NCI-H1417 (cell line): ENCODE measurements around the gene PPP4C.
A peak's percentile ranks its signal among the peaks of the same experiment; 100 is the strongest.
"Not testable (repeated sequence)": the region's sequence is repeated elsewhere in the genome, so short reads cannot be mapped to it uniquely, and the experiment has no call there.

Experiments
- DNase-seq, 3 experiments: peaks; one replicate each; lab custom pipeline; 2025; lab: John Stamatoyannopoulos, UW

PPP4C gene

DNA sequence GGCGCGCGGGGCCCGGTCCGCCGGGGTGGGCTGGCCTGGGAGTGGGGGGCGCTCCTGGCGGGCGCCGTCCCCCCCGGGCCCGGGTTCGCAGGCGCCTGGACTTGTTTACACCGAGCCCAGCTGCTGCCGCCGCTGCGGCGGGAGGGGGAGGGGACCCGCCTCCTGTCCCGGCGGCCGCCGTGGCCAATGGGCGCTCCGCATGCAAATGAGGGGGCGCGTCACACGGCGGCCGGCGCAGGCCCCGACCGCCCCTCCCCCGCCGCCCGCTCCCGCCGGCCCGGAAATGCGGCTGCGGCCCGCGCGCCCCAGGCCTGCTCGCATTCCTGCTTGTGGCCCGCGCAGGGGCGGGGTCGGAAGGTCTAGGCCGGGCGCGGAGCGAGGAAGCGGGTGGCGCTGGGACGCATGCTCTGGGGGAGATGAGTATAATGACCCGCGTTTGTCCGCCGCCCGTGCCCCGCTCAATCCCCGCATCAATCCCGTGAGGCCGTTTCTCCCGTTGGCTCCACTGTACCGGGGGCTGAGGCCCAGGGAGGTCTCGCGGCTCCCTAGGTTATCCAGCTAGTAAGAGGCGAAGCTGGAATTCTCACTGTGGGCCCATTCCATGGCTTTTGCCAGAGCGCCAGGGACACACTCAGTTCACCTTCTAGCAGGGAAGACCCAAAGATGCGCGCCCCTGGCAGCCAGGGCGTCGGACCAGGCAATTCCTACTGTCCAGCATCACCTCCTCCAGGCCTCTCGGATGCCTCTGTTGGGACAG is 20.5 kb downstream of the PPP4C start, which contains the start of gene YPEL3:
Gene YPEL3 (minus strand): TSS at position 109 of the 757 bp plus-strand sequence. CDS start 731 bp downstream, outside the sequence.
- peak; percentile 83 to 90 (median 89) for DNase-seq

- no peak for DNase-seq
Measured at GRCh38 chr16:30096862-30097563, 21.2 kb downstream of the PPP4C start.

GRCh38 chr16:30104090-30104489 is 28.3 kb downstream of the PPP4C start:
- DNase-seq, result no peak

DNA sequence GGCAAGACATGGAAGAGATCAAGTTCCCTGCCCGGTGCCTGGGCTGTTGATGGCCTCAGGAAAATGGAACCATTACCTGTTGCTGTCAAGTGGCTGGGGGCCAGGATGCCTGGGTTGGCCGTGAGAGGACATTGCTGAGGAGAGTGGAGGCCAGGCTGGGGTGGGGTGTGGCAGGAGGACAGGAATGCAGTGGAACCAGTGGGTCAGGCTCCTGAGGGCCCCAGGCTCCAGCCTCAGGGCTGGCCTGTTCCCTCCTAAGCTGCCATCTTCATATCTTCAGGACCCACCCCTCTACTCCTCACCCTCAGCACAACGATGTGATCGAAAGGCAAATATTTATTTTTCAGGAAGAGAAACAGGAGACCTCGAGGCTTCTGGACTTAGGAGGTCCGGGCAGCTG is 28.7 kb downstream of the PPP4C start:
- no peak for DNase-seq

GRCh38 chr16:30108059-30108850 is 32.5 kb downstream of the PPP4C start:
- no peak for DNase-seq

DNA sequence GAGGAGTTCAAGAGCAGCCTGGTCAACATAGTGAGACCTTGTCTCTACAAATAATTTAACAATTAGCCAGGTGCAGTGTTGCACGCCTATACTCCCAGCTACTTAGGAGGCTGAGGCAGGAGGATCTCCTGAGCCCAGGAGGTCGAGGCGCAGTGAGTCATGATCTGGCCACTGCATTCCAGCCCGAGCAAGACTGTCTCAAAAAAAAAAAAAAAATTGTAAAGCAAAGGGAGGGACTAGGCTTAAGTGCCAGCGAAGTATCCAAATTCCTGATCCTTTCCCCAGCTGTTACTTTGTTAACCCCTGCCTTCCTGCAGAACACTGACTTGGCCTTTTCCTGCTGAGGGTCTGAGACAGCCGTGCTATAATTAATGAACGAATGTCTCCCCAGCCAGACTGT is 34.9 kb downstream of the PPP4C start:
- DNase-seq, result no peak

DNA sequence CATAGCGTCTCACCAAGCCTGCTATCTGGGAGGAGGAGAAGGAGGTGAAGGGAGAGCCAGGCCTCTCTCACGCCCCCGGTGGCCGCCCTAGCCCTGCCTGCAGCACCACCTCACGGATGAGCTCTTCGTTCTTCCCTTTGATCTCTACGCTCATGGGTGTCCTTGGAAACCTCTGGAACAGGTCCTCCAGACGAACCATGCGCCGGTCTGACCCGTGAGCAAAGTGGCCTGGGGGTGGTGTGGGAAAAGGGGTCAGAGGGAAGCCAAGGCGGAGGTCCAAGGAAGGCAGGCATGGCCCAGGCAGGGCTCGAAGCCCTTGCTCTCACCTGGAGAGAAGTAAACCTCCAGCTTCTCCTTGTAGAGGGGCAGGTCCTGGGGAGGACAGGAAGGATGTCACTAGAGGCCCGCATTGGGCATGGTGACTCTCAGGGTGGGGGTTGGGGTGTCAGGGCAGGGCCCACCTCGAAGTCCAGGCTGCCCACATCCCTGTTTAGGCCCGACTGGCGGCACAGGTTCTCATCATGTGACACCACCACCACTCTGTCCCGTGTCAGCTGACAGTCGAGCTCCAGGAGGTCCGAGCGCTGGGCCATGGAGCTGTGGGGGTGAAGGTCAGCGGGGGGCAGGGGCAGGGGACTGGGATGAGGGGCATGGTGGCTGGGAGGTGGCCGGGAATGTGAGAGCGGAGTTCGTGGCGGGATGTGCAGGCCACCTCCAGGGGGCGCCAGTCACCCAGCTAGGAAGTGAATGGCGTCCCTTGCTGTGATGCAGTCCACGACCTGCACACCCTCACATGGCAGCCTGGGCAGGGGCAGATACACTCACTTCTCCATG is 36.6 kb downstream of the PPP4C start:
- peak in 1 of 3 experiments; percentile 19 for DNase-seq

DNA sequence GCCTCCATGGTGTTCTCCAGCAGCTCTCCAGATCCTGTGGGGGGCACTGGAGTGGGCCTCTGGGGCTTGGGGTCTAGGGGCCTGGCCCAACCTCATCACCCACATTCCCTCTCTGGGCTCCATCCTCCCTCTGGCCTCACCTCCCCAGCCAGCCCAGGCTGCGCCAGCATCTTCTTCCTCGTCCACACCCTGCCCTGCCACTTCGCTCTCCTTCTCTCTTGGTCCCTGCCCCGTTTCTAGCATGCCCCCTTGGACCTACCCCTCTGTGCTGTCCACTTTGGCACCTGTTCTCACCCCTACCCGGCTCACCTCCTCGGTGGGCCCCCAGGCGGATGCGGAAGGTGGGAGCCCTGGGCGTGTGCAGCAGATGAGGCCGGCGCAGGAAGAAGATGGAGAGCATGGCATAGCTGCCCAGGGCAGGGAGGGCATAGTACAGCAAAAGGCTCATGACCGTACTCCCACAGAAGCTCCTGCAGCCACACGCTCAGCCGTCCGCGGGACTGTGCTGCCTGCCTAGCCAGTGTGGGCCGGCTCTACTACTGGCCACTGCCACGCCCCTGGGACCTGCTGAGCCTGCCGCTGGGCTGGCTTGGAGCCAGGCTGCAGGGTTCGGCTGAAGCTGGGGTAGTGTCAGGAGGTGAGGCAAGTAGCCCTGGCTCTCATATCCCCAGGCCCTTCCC is 37.4 kb downstream of the PPP4C start, which contains the start of gene GDPD3:
Gene GDPD3 (minus strand): TSS at position 507 of the 680 bp plus-strand sequence. CDS start 59 bp downstream, at position 448.
- DNase-seq, result no peak

- DNase-seq, result no peak
Measured at GRCh38 chr16:30113711-30114333, 38.0 kb downstream of the PPP4C start.

DNA sequence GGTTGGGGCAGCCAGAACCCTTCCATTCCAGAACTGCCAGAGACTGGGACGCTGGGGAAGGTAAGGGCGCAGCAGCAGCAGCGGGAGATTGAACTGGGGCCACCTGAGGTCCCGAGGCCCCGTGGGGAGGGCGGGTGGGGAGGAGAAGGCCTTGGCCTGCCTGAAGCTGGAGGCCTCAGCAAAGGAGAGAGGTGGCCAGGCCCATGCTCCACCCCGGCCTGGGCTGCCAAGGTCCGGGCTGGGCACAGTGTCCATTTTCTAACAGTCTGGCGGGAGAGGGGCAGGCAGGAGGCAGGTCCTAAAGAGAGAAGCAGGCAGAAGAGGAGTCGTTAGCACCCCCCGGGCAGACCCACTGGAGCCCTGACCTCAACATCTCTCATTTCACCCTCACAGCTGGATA is 38.6 kb downstream of the PPP4C start:
- no peak for DNase-seq

DNA sequence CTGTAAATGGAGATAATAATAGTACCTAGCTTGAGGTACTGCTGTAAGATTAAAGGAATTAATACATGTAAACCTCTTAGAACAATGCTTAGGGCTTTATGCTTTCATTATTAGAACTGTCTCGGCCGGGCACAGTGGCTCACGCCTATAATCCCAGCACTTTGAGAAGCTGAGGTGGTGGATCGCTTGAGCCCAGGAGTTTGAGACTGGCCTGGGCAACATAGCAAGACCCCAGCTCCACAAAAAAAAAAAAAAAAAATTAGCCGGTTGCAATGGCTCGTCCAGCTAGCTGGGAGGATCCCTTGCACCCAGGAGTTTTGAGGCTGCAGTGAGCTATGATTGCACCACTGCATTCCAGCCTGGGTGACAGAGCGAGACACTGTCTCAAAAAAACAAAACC is 39.0 kb downstream of the PPP4C start:
- not testable (repeated sequence) for DNase-seq

DNA sequence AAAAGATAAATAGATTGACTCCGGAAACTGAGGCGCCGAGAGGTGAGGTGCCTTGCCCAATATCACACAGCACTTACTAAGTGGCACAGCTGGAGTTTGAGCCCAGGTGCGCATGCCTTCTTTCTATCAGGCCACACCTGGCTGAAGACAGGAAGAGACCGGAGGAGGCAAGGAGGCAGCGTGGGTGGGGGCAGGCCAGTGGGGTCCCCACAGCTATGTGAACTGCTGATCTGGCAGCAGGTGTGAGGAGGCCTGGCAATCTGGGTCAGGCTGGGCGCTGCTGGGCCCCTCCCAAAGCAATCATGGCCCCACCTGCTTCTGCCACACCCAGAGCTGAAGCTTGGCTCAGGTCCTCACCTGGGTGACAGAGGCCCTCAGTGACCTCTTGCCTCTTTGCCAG is 39.4 kb downstream of the PPP4C start:
- peak in 2 of 3 experiments; percentile 10 to 15 for DNase-seq

DNA sequence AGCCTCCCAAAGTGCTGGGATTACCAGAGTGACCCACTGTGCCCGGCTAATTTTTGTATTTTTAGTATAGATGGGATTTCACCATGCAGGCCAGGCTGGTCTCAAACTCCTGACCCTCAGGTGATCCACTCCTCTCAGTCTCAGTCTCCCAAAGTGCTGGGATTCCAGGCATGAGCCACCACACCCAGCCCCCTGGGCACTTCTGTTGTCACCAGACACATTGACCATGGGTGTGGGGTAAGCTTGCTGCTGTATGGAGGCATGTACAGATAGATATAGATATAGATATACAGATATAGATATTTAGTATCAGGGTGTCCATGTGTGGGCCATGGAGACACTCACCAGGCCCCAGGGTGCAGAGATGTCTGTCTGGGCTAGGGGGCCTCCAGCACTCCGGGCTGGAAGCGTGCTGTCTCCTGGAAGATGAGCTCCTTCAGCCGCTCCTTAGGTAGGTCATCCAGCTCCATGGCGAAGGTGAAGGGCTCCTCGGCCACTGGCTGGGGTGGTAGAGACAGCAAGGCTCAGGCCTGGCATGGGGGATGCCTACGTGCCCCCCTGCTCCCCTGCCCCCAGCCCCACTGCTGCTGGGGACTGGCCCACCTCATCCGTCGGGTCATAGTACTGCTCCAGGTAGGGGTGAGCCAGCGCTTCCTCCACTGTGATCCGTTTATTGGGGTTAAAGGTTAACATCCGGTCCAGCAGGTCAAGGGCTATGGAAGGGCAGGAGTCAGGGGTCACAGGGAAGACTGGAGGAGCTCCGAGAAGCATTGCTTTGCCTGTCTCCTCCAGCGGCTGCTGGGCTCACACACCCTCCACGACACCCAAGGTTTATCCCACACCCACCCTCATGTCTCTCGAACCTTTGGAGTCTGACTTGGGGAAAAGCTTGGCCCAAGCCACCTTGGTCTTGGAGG is 40.8 kb downstream of the PPP4C start:
- DNase-seq, result no peak

- no peak for DNase-seq
Measured at GRCh38 chr16:30117768-30118167, 42.0 kb downstream of the PPP4C start.

DNA sequence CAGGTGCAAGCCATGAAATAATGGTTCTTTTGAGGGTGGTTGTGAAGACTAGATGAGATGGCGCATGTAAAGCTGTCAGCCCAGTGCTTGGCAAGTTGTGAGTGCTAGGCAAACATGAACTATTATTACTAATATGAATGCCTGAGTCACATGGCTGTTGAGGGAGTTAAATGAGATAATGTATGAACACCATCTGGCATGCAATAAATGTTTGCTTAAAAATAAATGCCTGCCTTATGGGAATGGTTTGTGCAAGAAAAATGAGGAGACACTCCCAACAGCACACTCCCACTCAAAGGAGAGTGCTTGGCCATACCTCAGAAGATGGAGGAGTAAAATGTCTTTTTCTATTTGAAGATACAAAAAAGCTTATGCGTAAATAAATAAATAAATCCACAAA is 43.6 kb downstream of the PPP4C start:
- DNase-seq, result no peak

GRCh38 chr16:30120340-30121105 is 44.7 kb downstream of the PPP4C start:
- DNase-seq, result no peak

DNA sequence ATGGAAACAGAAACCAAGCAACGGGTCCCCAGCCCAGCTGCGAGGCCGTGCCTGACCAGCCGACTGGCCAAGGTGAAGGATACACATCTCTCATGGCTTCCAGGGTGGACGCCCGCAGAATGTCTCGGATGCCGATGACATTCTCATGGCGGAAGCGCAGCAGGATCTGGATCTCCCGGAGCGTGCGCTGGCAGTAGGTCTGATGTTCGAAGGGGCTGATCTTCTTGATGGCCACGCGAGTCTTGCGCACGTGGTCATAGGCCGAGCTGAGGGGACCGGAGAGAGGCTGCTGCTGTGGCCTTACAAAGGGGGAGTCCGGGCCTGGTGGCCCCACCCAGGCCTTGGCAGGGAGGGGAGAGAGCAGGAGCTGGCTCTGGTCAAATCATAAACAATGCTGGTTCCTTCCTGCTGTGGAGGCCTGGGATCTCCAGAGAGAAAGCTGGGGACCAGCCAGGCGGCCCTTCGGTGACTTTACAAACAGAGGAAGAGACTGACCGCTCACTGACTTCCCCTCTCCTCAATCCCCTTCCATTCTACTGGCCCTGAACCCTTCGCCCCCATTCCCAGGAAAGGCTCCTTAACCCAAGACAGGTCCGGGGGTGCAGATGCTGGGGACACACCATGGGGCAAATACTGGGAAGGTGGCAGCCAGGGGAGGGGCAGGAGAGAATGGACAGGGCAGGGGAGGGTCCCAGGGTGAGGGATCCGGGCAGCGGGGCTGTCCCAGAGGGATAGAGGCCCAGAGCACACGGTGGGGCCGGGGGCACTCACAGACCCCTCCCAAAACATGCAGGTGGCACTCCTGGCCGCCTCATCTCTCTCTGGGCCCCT is 46.2 kb downstream of the PPP4C start:
- DNase-seq, result no peak
